HK-2 (cell line): Measurements from ENCODE around the gene E4F1.

Experiments used
- DNase-seq: peaks from one replicate; pipeline ENCODE4 v3.0.0-alpha.2; 2018; ENCODE audit not compliant: unreplicated experiment

E4F1 gene

DNA sequence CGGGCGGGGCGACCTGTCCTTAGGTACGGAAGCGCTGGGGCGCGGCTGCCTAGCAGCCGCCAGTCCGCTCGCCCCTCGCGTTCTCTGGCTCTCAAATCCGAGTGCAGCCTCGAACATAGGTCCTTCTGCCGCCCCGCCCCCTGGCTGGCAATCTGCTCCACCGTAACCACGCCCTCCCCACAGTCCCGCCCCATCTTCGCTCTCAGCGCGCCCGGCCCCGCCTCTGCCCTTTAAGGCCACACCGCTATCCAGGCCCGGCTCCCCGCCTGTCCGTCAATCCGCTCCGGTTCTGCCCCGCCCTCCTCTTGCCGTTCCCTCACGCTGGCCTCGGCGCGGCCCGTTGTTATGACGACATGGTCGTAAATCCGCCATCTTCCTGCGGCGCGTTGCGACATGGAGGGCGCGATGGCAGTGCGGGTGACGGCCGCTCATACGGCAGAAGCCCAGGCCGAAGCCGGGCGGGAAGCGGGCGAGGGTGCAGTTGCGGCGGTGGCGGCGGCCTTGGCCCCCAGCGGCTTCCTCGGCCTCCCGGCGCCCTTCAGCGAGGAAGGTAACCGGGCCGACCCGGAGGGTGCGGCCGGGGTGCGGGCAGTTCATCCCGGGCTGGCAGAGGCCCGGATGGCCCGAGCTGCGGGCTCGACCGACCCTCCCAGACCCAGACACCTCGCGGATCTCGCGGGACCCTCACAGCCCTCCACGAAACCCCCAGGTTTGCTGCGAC is at the start of gene E4F1:
Gene E4F1 (plus strand): TSS at position 371 of the 721 bp plus-strand sequence. CDS start 23 bp downstream, at position 394.
- peak; percentile 98 for DNase-seq

GRCh38 chr16:2173916-2174315 is 49.5 kb upstream of the E4F1 start:
- no peak for DNase-seq

- DNase-seq = no peak
Observed at GRCh38 chr16:2174396-2175131, 48.8 kb upstream of the E4F1 start.

- no peak for DNase-seq
Observed at GRCh38 chr16:2175454-2175853, 47.9 kb upstream of the E4F1 start.

GRCh38 chr16:2176047-2176446 is 47.3 kb upstream of the E4F1 start:
- DNase-seq = no peak

GRCh38 chr16:2177101-2177500 is 46.3 kb upstream of the E4F1 start:
- no peak for DNase-seq

DNA sequence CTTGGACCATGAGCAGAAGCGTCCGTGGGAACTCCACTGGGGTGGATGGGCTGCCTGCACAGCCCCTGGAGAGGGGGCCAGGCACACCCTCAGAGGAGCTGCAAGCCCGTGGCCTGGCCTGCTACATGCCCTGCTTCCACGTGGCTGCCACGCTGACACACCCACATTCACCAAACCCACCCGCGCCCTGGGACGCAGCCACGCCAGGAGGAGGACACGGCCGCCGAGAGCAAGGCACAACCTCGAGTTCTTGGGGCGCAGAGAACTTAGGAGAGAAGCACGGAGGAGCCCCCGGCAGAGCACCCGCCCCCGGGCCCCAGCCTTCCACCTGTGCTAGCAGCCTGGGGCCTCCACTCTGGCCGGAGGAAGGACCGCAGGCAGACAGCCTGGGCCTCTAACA is 45.8 kb upstream of the E4F1 start:
- DNase-seq = no peak

- DNase-seq = no peak
Observed at GRCh38 chr16:2178321-2179106, 44.9 kb upstream of the E4F1 start.

GRCh38 chr16:2179107-2179501 is 44.3 kb upstream of the E4F1 start:
- DNase-seq = no peak

DNA sequence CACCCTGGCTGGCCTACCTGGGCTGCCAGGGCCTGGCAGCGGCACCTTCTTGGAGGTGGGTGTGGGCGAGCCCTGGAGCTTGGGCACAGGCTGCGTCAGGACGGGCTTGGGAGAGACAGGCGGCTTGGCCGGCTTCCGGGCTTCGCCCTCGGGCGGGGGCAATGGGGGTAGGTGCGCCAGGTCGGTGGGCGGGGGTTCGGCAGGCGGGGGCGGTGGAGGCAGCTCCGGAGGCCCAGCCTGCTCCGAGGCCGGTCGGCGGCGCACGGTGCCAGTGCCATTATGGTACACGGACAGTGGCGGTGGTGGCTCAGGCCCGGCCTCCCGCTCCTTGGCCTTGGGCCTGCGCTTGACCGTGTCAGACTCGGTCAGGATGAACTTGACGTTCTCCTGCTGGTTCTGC is 43.8 kb upstream of the E4F1 start:
- DNase-seq = no peak

DNA sequence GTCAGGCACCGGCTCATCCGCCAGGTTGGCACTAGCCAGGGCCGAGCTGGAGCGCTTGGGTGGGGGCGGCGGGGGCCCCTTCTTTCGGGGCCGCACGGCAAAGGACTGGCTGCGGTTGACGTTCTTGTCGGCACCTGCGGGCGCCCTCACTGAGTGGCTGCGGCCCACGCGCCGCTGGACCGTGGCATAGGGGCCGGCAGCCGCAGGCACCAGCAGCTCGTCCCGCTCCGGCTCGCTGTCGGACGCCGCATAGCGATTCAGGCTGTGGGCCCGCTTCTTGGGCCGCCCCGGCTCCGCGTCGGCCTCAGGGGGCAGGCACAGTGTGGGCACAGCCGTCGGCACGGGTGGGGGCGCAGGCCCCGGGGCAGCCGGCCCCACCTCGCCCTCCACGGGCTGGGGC is 42.9 kb upstream of the E4F1 start:
- no peak for DNase-seq

DNA sequence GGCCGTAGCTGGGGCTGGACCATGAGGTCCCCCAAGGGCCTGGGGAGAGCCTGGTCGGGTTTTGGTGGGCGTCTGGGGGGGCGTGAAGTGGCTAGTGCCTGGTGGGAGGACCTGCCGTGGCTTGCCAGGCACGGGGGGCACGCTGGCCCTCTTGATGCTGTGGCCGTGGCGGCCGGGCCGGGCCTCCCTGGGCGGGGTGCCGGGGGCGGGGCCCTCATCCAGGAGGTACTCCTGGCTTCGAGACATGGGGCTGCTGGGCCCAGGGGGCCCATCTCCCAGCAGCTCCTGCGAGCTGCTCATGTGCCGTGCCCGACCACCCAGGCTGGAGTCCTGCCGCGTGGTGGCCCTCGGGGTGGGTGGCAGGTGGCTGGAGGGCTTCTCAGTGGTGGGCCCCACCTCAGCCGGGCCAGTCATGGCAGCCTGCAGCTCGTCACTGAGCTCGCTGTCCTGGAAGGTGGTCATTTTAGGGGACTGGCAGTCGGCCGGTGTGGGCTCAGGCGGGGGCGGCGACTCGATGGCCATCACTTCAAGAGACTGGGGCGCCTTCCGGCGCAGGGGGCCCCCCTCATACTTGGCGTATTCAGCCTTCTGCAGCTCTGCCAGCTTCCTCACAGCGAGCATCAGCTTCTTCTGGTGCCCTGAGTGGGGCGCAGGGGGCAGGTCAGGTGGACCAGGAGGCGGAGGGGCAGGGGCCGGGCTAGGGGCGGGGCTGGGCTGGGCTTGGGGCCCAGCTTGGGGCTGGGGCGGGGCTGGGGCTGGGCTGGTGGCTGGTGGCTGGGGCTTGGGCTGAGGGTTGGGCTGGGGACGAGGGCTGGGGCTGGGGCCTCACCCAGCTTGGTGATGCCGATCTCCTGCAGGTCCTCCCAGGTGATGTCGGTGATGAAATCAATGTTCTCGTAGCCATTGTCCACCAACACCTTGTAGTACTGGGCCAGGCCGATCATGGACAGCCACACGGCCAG is 42.1 kb upstream of the E4F1 start:
- DNase-seq = no peak

DNA sequence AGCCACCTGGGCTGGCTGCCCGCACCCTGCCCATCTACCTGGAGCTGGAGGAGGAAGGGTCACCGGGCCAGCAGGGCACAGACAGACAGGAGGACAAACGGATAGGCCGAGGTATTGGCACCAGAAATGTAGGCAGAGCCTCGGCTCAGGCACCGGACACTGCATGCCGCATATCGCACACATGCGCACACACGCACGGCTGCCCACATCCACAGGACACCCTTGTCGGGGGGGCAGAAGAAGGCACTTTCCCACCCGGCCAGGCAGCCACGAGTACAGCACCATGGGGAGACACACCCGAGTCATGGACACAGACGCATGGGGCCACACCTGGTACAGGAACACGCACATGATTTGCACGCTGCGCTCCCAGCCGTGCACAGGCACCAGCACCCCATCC is 41.4 kb upstream of the E4F1 start:
- no peak for DNase-seq

DNA sequence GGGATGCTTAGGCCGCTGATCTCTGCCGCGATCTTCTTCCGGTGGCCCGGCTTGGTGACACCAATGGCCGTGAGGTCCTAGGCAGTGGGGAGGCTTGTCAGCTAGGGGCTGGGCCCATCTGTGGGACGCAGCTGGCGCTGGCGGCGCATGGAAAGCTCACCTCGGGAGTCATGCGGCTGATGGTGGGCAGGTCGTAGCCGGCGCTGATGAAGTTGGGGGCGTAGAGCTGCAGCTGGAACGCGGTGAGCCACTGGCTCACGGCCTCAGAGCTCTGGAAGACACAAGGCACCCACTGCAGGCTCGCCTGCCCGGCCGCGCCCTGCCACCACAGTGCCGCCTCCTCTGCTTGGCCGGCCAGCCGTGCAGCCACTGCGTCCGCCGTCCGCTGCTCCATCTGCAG is 39.7 kb upstream of the E4F1 start:
- DNase-seq = peak; percentile 31

- no peak for DNase-seq
Observed at GRCh38 chr16:2184346-2184745, 39.0 kb upstream of the E4F1 start.

DNA sequence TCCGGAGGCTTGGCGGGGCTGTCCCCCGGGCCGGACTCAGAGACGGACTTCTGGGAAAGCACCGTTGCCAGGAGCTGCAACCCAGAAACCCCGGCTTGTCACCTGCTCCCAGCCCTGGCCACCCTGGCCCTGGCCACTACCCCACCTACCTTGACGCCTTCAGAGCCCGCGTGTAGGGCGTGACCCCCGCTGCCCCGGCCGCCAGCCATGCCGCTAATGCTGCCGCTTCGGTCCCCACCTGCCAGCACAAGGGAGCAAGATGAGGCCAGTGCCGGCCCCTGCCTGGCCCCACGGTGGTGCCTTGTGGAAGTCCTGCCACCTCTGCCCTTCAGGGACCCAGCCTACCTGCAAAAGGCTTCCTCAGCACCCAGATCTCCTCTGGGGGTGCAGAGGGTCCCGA is 38.4 kb upstream of the E4F1 start:
- no peak for DNase-seq

DNA sequence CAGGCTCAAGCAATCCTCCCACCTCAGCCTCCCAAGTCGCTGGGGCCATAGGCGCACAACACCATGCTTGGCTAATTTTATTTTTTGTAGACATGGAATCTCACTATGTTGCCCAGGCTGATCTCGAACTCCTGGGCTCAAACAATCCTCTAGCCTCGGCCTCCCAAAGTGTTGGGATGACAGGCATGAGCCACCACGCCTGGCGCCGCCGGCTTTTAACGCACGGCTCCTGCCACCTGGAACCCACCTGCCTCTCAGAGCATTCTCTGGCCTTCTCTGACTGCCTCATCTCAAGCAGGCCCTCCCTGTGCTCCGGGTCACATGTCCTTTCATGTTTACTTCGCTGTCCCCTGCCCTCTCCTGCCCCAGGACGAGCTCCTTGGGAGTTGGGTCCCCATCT is 37.3 kb upstream of the E4F1 start:
- no peak for DNase-seq

DNA sequence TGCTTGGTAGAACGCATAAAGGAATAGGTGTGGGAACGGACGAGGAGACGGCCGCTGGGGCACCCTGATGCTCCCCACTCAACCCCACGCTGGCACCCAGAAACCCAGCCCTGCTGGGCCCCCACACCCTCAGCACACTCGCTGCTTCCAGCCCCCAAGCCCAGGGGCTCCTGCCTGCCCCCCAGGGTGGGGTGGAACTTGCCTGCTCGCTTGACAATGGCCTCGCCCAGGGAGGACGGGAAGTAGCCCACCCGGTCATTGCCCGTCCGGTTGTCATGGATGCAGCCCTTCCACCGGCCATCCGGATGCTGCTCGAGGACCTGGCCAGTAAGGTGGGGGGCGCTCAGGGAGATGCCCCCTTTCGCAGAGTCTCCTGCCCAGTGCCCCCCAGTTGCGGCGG is 36.9 kb upstream of the E4F1 start:
- DNase-seq = no peak

DNA sequence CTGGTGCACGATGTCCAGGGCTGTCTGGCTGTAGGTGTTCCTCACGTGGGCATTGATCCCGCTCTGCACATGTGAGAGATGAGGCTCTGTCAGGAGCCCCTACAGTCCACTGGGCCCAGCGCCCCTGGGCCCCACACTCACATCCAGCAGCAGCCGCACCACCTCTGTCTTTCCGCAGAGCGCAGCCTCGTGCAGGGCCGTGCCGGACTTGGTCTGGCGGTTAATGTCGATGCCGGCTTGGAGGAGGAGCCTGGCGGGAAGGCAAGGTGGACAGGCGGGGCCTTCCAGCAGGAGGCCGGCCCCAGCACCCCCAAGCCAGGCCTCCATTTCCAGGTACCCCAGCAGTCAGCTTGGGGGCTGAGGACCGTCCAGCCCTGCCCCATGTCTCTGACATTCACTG is 36.2 kb upstream of the E4F1 start:
- no peak for DNase-seq

DNA sequence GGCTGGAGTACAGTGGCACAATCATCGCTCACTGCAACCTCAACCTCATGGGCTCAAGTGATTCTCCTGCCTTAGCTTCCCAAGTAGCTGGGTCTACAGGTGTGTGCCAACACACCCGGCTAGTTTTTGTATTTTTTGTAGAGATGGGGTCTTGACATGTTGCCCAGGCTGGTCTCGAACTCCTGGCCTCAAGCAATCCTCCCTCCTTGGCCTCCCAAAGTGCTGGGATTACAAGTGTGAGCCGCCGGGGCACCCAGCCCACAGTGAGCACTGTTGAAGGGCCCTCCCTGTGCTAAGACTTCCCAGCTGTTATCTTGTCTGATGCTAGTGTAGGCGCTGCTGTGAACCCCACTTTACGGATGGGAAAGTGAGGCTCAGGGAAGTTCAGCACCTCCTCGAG is 35.0 kb upstream of the E4F1 start:
- DNase-seq = no peak

GRCh38 chr16:2189252-2189893 is 34.0 kb upstream of the E4F1 start:
- DNase-seq = no peak
